ENCODE measurements around the gene DPP9.

GRCh38 chr19:4669723-4670480 lies 53.7 kb downstream of the DPP9 start, which contains the start of gene MYDGF:
- no peak for TF ChIP-seq ZSCAN12 (CRISPR knock-in tag; IDR thresholded peaks at IDR 0.05)
- peak; percentile 72 for TF ChIP-seq POLR2AphosphoS5 (IDR thresholded peaks at IDR 0.05; ENCODE audit: low read depth, low read length)
- no peak for TF ChIP-seq DPF2 (CRISPR knock-in tag; IDR thresholded peaks at IDR 0.05; ENCODE audit: borderline replicate concordance, low read depth)
- no peak for TF ChIP-seq FOXA1 (IDR thresholded peaks at IDR 0.05)
- TF ChIP-seq FOXA1 (CRISPR knock-in tag; IDR thresholded peaks at IDR 0.05) = peak; percentile 51; the same call in 1 of the 2 replicates
- TF ChIP-seq HMG20B (CRISPR knock-in tag; conservative IDR thresholded peaks at IDR 0.05) = no peak
- peak; percentile 86 to 89 for TF ChIP-seq POLR2A (IDR thresholded peaks at IDR 0.05; ENCODE audit: insufficient read depth in 1 of 2, low read depth in 2 of 2, low read length in 2 of 2)
- peak in 1 of 2 experiments; percentile 43; a peak in 1 of 4 replicates for TF ChIP-seq REST (IDR thresholded peaks at IDR 0.05; ENCODE audit: borderline replicate concordance in 1 of 2, low read depth in 1 of 2, low read length in 2 of 2)
- no peak for TF ChIP-seq PAXIP1 (CRISPR knock-in tag; conservative IDR thresholded peaks at IDR 0.05)
